HG03575 (cell line): ENCODE results near the gene PLXNA4.

Source experiments
- ATAC-seq: cut with Tn5 transposase; IDR thresholded peaks from one replicate; pipeline ENCODE4 v1.9.1; 2021; ENCODE audit not compliant: unreplicated experiment, insufficient number of reproducible peaks, low FRiP score; ENCODE audit errors: extremely low read depth

Gene PLXNA4

GRCh38 chr7:132514430-132514829 lies 61.8 kb downstream of the PLXNA4 start:
- ATAC-seq: no peak

GRCh38 chr7:132511921-132512320 lies 64.3 kb downstream of the PLXNA4 start:
- no peak for ATAC-seq

- ATAC-seq: no peak
Observed at GRCh38 chr7:132511387-132511786, 64.9 kb downstream of the PLXNA4 start.

GRCh38 chr7:132509643-132510042 lies 66.6 kb downstream of the PLXNA4 start:
- ATAC-seq: no peak

- no peak for ATAC-seq
Observed at GRCh38 chr7:132508724-132509353, 67.4 kb downstream of the PLXNA4 start.

- ATAC-seq: no peak
Observed at GRCh38 chr7:132504852-132505251, 71.4 kb downstream of the PLXNA4 start.

GRCh38 chr7:132504071-132504470 lies 72.2 kb downstream of the PLXNA4 start:
- ATAC-seq: no peak

GRCh38 chr7:132503415-132503814 lies 72.9 kb downstream of the PLXNA4 start:
- ATAC-seq: no peak

GRCh38 chr7:132501956-132502355 lies 74.3 kb downstream of the PLXNA4 start:
- no peak for ATAC-seq

- ATAC-seq: no peak
Observed at GRCh38 chr7:132500727-132501440, 75.4 kb downstream of the PLXNA4 start.

GRCh38 chr7:132499487-132499886 lies 76.8 kb downstream of the PLXNA4 start:
- no peak for ATAC-seq

GRCh38 chr7:132499065-132499464 lies 77.2 kb downstream of the PLXNA4 start:
- no peak for ATAC-seq

GRCh38 chr7:132498319-132498718 lies 78.0 kb downstream of the PLXNA4 start:
- no peak for ATAC-seq

- ATAC-seq: no peak
Observed at GRCh38 chr7:132497098-132497497, 79.2 kb downstream of the PLXNA4 start.

GRCh38 chr7:132495936-132496335 lies 80.3 kb downstream of the PLXNA4 start:
- ATAC-seq: no peak

GRCh38 chr7:132494474-132494873 lies 81.8 kb downstream of the PLXNA4 start:
- ATAC-seq: no peak

GRCh38 chr7:132492823-132493445 lies 83.3 kb downstream of the PLXNA4 start:
- no peak for ATAC-seq

GRCh38 chr7:132491391-132491945 lies 84.8 kb downstream of the PLXNA4 start:
- no peak for ATAC-seq

- ATAC-seq: no peak
Observed at GRCh38 chr7:132490474-132490873, 85.8 kb downstream of the PLXNA4 start.

GRCh38 chr7:132489776-132490237 lies 86.5 kb downstream of the PLXNA4 start:
- no peak for ATAC-seq
